HG03378 (cell line): ENCODE measurements around the gene C6orf120.

Source experiments
- ATAC-seq: cut with Tn5 transposase; IDR thresholded peaks from one replicate; pipeline ENCODE4 v1.9.1; 2021; ENCODE audit warnings: mild to moderate bottlenecking, moderate library complexity; ENCODE audit not compliant: unreplicated experiment

C6orf120 gene

DNA sequence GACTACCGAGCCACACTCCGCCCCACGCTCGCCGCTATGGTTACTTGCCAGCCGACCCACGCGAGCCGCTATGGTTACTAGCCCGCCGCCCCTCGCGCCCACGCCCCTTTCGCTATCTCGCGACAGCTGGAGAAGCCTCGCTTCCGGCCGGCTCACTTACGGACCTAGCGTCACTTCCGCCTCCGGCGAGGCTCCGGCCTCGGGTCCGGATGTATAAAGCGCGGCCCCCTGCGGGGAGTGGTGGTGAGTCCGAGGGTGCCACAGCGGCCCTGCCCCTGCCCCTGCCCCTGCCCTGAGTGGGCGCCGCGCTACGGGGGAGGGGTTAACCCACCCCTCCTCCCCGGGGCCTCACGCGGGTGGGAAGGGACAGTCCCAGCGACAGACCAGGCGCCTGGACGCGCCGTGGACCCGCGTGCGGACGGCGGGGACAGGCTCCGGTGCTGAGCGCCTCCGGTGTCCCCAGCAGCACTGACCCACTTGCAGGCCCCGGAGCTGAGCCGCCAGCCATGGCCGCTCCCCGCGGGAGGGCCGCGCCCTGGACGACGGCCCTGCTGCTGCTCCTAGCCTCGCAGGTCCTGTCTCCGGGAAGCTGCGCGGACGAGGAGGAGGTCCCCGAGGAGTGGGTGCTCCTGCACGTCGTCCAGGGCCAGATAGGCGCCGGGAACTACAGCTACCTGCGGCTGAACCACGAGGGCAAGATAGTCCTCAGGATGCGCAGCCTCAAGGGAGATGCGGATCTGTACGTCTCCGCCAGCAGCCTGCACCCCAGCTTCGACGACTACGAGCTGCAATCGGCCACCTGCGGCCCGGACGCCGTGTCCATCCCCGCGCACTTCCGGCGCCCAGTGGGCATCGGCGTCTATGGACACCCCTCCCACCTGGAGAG lies at the start of gene C6orf120, which contains the start of gene WDR27:
TSS of gene C6orf120 (plus strand) at position 173 of the 886 bp plus-strand sequence. CDS start at position 507, 334 bp downstream.
TSS of gene WDR27 (minus strand) at position 76 of the 886 bp plus-strand sequence. CDS start 13,024 bp downstream, outside the sequence.
- peak; percentile 87 for ATAC-seq

DNA sequence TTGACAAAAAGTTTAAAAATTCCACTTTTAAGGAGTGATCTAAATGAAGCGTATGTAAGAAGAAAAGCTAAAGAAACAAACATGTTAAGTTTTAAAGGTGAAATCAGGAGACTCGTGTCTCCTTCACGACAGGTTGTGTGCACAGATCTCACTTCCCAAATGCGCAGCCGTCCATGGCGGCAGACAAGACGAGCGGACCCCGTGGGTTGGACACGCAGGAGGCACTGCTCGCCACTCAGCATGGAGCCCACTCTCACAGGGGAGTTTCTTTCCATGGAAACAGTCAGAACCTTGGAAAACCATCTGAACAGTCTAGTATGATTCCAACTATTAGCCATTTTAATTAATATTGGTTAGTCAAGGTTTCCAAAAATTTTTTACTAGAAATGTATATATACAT lies 49.0 kb upstream of the C6orf120 start:
- ATAC-seq: no peak

DNA sequence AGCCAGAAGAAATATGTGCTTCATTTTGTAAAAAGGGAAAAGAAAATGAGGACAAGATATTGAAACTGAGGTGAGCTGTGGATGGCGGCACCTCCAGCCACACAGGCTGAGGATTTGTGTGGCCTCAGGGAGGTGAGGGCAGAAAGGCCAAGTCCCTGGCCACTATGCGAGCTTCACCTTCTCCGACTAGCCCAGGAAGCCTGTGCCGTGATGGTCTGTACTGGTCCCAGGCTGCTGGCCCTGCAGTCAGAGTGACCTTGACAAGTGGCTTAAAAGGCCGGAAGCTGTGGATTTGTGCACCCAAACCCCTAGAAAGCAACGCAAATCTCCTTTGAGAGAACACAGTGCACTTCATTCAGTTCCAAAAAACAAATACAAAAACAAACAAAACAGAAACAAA lies 48.2 kb upstream of the C6orf120 start:
- no peak for ATAC-seq

DNA sequence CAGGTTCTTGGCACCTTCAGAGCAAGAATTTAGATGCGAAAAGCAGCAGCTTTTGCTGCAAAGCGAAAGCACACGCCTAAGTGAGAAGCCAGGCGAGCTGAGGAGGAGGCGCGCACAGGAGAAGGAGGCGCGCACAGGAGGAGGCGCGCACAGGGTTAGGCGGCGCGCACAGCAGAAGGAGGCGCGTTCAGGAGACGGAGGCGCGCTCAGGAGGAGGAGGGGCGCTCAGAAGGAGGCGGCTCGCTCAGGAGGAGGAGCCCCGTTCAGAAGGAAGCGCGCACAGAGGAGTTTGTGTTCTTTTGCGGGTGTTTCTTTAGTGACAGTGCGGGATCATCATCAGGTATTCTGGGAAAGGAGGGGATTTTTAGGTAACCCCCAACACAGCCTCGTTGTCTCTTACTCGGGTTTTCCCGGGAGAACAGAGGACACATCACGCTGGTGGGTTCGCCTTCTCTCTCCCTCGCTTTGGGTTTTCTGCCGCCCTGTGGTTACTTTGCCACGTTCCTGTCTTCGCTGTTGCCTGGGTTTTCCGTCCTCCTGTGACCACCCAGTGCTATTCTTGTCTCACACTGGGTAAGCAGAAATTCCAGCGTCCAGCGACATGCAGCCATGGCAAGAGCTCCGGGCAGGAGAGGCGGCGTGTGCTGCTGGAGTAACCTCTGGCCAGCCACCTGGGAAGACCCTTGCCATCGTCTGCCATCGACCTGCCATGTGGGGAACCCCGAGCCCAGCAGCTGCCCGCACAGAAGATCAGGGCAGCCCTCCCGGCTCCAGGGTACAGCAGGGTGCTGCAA lies 47.1 kb upstream of the C6orf120 start:
- no peak for ATAC-seq

DNA sequence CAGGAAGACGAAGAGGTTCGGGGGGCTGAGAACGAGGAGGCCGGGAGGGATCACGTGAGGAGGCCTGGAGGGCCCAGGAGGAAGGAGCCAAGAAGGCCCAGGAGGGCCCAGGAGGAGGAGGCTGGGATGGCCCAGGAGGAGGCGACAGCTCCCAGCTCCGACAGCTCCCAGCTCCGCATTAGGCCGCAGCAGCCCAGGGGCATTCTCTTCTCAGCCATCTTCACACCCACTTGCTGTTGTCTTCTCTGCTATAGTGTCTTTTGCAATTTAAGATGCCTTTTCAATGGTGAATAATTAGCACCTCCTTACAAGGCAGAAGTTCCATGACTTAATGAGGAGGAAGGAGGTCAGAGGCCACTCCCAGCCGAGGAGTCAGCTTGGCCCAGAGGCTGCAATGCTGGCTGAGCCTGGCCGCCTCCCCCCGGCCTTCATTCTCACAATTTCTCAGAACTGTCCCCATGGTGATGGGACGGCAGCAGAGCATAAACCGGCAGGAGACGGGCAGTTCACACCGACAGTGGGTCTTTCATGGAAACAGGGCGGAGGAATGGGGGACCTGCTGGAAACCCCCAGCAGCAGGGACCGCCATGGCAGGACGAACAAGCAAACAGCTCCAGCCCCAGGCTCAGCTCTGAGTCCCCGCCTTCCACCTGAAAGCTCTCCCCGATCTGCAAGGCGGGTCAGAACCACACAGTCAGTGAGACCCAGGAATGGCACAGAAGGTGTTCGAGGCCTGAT lies 45.2 kb upstream of the C6orf120 start:
- ATAC-seq: no peak

DNA sequence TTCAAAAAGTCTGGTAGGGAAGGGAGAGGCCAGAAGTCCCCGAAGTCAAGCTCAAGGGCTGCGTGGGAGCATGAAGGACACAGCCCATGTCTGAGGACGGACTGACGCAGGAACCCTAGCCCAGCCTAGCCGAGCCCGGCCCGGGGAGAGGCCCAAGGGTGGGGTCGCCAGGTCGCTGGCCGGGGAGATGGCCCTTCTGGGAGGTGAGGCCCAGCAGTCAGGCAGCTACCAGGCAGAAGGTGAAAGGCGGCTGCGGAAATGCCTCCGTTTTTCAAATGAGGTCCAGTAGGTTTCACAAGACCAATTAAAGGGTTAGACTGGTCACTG lies 44.7 kb upstream of the C6orf120 start:
- ATAC-seq: no peak

DNA sequence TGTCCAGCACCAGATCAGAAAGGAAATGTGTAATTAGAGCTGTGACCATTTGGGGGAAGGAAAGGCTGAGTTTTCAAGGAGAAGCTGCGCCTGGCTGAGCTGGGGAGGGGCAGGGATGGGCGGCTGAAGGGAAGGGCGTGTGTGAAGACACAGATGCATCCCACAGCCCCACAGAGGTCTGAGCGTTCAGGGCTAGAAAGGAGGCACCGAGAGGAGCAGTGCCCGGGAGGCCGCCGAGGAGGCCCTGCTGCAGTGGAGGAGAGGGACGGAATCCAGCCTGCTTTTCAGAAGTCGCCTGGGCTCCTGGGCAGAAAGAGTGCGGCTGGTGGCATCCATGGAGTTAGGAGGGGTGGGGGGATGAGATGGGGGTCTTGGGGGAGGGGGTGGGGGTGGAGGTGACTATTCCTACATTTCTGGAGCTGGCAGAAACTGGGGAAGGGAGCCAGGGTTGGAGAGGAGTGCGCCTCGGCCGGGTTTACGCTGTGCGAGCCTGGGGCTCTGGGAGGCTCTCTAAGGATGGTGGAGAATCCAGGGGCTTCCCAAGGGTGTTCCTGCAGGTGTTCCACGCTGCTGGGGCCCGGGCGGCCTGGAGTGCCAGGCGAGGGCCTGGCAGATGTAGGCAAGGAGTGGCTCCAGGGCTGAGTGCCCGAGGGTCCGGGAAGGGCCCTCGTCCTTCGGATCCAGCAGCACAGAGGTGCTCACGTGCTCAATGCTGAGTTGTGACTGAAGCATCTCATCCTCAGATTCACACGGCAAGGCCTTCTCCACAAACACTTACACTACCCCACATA lies 41.9 kb upstream of the C6orf120 start:
- ATAC-seq: no peak

DNA sequence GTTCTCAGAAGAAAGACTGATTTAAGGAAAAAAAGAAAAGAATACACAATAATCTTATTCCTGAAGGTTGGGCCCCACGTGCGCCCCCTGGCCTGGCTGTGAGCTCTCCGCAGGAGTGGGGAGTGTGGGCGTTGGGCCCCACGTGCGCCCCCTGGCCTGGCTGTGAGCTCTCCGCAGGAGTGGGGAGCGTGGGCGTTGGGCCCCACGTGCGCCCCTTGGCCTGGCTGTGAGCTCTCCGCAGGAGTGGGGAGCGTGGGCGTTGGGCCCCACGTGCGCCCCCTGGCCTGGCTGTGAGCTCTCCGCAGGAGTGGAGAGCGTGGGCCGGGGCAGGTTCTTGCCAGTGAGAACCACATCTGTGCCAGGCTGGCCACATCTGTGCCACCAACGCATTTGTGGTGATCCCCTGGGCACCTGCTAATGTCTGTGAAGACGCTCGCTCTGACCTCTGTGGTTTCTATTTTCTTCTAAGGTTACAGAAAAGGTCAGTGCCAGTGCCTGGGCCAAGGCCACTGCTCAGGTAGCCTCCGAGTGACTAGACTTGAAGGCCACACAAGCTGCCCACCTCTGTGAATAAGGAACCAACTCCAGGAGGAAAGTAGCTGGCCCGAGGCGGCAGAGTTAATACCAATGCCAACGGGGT lies 41.1 kb upstream of the C6orf120 start:
- ATAC-seq: no peak

DNA sequence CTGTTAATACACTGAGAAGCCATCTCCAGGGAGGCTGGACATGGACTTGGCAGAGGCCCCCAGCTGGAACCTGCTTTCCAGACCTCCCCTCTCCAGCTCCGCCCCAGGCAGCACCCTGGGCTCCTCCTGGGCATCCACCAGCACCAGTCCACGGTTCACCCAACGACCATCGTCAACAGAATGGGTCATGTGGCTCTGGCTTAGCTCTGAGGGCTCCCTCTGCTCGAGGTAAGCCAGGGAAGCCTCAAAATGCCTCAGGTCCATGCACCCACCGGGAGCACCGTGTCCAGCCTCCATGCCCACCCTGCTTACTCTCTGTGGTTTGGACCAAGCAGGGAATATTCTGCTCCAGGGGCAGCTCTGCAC lies 40.6 kb upstream of the C6orf120 start:
- no peak for ATAC-seq

DNA sequence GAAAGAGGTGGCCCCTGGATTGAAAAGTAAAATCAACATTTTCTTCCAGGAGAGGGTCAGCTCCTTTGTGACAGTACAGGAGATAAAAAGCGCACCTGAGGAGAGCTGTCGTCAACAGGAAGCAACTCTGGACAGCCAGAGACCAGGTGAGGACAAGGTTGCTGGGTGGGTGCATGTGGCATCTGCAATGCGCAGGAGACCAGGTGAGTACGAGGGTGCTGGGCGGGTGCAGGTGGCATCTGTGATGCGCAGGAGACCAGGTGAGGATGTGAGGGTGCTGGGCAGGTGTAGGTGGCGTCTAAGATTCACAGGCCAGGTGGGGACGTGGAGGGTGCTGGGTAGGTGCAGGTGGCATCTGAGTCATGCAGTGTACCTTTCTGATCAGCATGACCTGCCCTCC lies 38.5 kb upstream of the C6orf120 start:
- no peak for ATAC-seq

DNA sequence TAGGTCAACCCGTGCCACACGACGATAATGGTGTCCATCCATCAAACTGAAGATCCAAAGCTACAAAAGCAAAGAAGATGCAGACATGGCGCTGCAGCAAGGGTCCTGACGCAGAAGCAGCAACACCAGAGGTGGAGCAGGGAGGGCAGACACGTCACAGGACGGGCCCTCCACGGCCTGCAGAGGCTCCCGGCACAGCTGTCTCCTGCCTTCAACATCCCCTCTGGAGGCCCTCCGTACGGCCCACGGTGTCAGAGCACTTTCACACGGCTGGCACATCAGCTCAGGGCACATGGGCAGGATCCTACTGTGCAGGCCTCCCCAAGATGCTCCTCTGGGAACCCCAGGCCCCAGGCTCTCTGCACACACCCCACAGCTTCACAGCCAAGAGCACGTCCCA lies 37.7 kb upstream of the C6orf120 start:
- ATAC-seq: no peak

DNA sequence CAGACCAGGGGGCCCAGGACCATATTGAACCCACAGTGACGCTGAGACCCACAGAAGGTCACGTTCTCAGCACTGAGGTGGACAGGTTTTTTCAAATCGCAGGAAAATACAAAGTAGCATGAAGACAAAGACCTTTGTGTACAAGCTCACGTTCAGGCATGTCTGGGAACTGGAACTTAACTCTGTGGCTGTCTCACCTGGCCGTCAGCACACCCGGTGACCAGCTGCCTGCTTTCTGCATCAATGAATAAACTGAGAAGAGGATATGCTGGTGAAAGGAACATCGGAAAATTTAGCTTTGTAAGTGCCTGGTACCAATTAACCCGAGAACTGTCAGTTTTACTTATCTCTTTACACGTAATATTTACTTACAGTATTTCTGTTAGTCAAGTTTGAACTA lies 36.6 kb upstream of the C6orf120 start:
- ATAC-seq: no peak

DNA sequence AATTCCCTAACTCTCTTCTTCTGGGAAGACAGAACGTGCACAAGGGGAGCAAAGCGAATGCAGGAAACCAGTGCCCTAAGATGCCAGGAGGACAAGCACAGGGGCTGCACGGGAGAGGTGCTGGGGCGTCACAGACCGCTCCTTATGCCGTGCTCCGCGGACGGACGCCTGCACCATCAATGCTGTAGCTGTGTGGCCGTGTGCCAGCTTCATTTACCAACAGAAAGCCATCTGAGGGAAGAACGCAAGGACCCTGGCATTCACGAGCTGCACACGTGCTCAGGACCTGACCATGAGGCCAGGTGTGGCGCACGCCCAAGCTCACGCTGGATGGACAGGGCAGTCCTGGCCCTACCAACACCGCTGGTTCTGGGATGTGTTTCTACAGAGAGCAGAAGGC lies 35.5 kb upstream of the C6orf120 start:
- ATAC-seq: no peak

DNA sequence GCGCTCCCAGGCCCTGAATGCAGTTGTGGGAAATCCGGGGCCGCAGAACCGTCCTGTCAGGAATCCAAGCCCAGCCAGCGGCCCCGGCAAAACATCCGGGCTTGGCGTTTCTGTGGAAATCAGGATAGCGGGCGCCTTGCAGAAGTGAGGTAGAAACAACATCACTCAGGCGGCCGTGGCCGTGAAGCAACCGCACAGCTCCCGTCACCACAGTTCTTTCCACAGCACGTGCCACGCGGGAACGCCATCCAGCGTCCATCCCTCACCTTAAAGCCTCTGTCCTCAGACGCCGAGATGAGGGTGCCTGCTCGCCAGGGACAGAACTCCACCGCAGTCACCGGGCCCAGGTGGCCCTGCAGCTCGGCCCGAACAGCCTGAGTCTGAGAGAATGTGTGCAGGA lies 34.2 kb upstream of the C6orf120 start:
- ATAC-seq: no peak

DNA sequence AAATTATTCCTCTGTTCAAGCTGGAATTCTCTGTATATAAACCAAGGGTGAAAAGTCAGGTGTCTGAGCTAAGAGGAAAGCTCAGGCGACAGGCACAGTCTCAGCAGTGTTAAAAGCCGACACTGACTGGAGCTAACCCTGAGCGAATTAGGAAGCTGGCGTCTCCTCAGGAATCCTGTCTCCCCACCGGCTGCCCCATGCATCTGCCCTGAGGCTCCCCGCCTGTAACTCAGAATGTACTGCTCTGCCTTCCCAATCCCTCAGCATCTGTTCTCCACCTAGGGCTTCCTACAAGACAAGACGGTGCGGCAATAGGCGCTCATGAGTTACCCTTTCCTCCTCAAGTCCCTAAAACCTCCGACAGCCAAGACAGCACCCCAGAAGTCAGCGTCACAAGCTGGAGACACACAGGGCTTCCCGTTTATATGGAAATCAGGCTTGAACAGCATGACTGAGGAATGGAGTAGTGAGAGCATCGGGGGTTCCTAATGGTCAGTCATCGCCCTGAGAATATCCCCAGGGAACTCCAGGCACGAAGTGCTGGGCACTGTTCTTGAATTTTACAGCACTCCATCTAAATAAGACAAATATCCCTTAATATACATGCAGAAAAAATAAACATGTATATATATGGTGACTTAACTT lies 33.6 kb upstream of the C6orf120 start:
- no peak for ATAC-seq

DNA sequence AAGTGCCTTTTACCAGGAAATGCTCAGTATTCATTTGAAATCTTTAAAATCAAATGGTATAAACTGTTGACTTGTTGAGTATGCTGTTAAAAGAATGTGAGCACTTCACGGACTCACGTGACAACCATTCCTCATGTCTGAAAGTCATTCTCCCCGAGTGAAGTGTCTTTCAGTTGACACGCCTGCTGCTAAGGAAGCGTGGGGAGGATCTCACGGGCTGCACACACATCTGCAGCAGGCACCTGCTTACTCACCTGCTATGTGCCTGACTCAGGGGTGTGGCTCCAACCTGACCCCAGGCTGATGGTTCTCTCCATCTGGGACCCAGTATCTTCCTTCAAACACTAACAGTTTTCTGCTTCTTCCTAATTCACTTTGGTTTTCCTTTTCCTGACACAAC lies 32.8 kb upstream of the C6orf120 start:
- ATAC-seq: no peak

DNA sequence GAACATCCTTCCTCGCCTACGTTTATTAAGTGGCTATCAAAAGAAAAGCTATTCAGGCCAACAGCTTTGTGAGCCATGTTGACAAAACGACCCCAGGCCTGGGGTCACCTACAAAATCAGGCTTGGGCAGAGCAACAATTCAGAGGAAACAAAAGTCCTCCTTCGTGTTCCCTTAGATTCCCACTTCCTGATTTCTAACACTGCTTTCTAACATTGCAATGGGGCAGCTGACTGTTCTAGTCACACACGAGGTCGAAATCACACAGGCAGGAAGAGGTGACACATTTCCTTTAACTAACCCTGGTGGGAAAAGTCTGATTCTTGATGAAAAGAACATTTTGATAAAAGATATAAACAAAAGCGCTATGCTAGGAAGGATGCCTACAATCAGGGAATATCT lies 32.0 kb upstream of the C6orf120 start:
- ATAC-seq: no peak

DNA sequence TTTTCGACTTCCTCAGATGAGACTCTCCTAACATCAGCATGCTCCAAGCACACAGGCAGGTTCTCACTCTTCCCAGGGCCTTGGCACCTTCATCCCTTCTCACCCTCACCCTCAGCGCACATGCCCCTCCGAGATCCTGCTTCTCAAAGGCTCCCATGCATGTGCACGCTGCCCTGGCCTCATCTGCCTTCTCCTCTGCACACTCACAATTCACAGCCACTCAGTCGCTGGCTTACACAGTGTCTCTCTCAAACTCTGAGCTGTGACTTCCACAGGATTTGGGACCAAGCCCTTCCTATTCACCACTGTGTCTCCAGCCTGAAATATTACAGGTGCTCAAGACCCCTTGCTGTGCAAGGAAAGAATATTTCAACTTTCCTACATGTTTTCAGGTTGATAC lies 30.4 kb upstream of the C6orf120 start:
- ATAC-seq: no peak

DNA sequence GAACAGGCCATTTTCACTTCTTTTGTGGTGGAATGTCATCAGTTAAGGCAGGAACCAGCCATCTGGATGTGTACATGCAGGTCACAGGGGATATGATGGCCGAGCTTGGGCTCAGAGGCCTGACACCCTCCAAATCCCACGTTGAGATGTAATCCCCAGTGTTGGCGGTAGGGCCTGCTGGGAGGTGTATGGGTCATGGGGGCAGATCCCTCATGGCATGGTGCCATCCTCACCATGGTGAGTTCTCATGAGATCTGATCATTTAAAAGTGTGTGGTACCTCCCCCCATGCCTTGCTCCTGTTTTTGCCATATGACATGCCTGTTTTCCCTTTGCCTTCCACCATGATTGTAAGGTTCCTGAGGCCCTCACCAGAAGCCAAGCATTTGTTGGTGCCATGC lies 26.9 kb upstream of the C6orf120 start:
- no peak for ATAC-seq

DNA sequence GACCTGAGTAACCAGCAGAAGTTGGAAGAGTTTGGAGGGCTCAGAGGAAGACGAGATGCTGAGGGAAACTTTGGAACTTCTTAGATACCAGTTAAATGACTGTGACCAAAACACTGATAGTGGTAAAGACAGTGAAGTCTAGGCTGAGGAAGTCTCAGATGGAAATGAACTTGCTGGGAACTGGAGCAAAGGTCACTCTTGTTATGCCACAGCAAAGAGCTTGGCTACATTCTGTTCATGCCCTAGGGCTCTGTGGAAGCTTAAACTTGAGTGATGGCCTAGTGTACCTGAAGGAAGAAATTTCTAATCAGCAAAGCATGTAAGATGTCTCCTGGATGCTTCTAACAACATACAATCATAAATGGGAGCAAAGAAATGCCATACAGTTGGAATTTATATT lies 24.8 kb upstream of the C6orf120 start:
- ATAC-seq: no peak
